Stimulated activated CD8-positive, alpha-beta memory T cell treated with anti-CD3 and anti-CD28 coated beads, Interleukin-2, amount 100 ng/mL, for 48 hours (primary cell): ENCODE data around the gene ABHD13.
"Not testable (repeated sequence)": the region's sequence is repeated elsewhere in the genome, so short reads cannot be mapped to it uniquely, and the experiment has no call there.

ENCODE experiments used
- DNase-seq, 2 donors: peaks; one replicate each; pipeline ENCODE4 v3.0.0-alpha.2; 2020; ENCODE audit warnings: low read depth in 2 of 2

The ABHD13 gene

GRCh38 chr13:108218044-108218974 lies at the start of gene ABHD13:
Gene ABHD13, plus strand, starts transcription at chr13:108218392. Its CDS starts 10,827 bp downstream, at chr13:108229219.
- peak; percentile 81 to 82 for DNase-seq

- no peak for DNase-seq
Observed at GRCh38 chr13:108168929-108169328, 49.3 kb upstream of the ABHD13 start.

GRCh38 chr13:108176685-108177274 lies 41.4 kb upstream of the ABHD13 start:
- peak; percentile 23 to 32 for DNase-seq

- DNase-seq = no peak
Observed at GRCh38 chr13:108178078-108178477, 40.1 kb upstream of the ABHD13 start.

GRCh38 chr13:108182652-108183051 lies 35.5 kb upstream of the ABHD13 start:
- no peak for DNase-seq

GRCh38 chr13:108185223-108185622 lies 33.0 kb upstream of the ABHD13 start:
- no peak for DNase-seq

GRCh38 chr13:108188260-108188659 lies 29.9 kb upstream of the ABHD13 start:
- DNase-seq = no peak

- no peak for DNase-seq
Observed at GRCh38 chr13:108190897-108191296, 27.3 kb upstream of the ABHD13 start.

- no peak for DNase-seq
Observed at GRCh38 chr13:108193806-108194205, 24.4 kb upstream of the ABHD13 start.

- no peak for DNase-seq
Observed at GRCh38 chr13:108194435-108194936, 23.7 kb upstream of the ABHD13 start.

- no peak for DNase-seq
Observed at GRCh38 chr13:108195146-108195545, 23.0 kb upstream of the ABHD13 start.

GRCh38 chr13:108195861-108196260 lies 22.3 kb upstream of the ABHD13 start:
- DNase-seq = no peak

GRCh38 chr13:108200781-108201398 lies 17.3 kb upstream of the ABHD13 start:
- no peak for DNase-seq

- DNase-seq = no peak
Observed at GRCh38 chr13:108210551-108210950, 7.6 kb upstream of the ABHD13 start.

- no peak for DNase-seq
Observed at GRCh38 chr13:108212886-108213285, 5.3 kb upstream of the ABHD13 start.

- DNase-seq = no peak
Observed at GRCh38 chr13:108213946-108214345, 4.2 kb upstream of the ABHD13 start.

GRCh38 chr13:108214441-108215271 lies 3.5 kb upstream of the ABHD13 start:
- no peak for DNase-seq

- peak; percentile 83 to 84 for DNase-seq
Observed at GRCh38 chr13:108215436-108215835, 2.8 kb upstream of the ABHD13 start, which contains the start of gene LIG4. Gene LIG4, minus strand, starts transcription at chr13:108215536. Its CDS starts 4,268 bp downstream, at chr13:108211268.

- DNase-seq = not testable (repeated sequence)
Observed at GRCh38 chr13:108217307-108218043, 717 bp upstream of the ABHD13 start.

GRCh38 chr13:108220041-108220440 lies 1.8 kb downstream of the ABHD13 start:
- no peak for DNase-seq
